ENCODE data around the gene RNF222.
A peak's percentile ranks its signal among the peaks of the same experiment; 100 is the strongest.
"Not testable (repeated sequence)": the region's sequence is repeated elsewhere in the genome, so short reads cannot be mapped to it uniquely, and the experiment has no call there.

RNF222 gene

DNA sequence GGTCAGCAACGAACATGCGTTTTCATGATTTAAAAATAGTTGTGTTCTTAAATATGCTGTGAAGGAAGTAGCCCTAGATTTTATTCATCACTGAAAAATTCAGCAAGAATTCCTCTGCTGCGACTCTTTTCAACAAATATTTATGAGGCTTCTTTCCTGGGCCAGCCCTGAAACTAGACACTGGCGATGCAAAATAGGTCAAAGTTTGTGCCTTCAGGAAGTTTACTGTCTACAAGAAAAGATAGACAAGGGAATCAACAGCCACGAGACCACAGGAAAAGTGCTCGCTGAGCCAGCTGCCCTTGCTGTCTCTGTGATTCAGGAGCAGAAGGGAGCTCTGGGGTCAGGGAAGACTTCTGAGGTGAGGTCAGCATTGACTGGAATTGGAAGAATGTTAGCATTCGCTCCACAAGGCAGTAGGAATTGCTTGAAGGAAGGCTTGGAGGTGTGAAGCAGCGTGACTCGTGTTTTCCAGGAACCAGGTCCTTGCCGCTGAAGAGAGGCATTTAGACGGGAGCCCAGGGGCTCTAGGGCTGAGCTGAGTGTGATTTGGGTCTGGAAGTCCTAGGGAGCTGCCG, 12.7 kb downstream of the RNF222 start:
- peak overlapping the region; percentile 88 for H3K27ac ChIP-seq
- ChIA-PET POLR2A (ENCODE audit: low non-redundant PET) (interaction anchor here (1.5 kb wide), 1 partner anchor 51 kb away, joined by 5 read pairs; the partner anchor contains the start of gene NDEL1), CTCF (no interaction called here)
- TF ChIP-seq, protein P1, sequence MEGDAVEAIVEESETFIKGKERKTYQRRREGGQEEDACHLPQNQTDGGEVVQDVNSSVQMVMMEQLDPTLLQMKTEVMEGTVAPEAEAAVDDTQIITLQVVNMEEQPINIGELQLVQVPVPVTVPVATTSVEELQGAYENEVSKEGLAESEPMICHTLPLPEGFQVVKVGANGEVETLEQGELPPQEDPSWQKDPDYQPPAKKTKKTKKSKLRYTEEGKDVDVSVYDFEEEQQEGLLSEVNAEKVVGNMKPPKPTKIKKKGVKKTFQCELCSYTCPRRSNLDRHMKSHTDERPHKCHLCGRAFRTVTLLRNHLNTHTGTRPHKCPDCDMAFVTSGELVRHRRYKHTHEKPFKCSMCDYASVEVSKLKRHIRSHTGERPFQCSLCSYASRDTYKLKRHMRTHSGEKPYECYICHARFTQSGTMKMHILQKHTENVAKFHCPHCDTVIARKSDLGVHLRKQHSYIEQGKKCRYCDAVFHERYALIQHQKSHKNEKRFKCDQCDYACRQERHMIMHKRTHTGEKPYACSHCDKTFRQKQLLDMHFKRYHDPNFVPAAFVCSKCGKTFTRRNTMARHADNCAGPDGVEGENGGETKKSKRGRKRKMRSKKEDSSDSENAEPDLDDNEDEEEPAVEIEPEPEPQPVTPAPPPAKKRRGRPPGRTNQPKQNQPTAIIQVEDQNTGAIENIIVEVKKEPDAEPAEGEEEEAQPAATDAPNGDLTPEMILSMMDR (conservative IDR thresholded peaks at IDR 0.05; ENCODE audit: low read depth), result no peak
- peak; percentile 44 for DNase-seq (ENCODE audit: low spot score)

DNA sequence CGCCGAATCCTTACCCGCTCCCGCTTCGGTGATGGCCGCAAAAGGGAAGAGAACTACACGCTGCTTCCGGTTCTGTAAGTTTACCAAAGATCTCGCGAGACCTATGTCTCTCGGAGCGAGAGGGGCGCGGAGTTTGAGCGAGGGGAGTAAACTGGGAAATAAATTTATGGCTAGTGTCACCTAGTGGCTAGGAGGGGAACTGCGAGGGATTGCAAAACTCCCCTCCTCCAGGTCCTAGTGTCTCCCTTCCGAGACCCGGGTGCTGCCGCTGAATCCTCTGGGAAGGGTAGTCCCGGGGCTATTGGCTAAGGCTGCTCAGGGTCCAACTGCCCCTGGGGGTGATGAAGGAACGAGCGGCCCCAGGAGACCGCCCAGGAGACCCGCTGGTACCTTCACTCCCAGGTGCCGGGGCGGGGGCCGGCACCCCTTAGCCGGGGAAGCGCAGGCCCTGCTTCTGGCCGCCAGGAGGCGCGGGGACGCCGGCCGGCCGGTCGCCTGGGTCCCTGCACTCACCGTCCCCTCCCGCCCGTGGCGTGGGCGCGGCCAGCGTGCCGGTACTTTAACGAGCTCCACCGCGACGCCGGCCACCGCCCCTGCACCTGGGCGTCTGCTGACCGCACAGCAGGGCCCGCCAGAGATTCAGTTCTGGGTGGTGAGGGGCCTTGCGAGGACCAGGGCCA, 14.3 kb downstream of the RNF222 start, which contains the start of gene RPL26:
RPL26 (minus strand) TSS at position 51 of the 680 bp plus-strand sequence. CDS start 883 bp downstream, outside the sequence.
- POLR2A ChIA-PET (ENCODE audit: low non-redundant PET), result interaction anchor here (0.6 to 1.5 kb wide), 8 partner anchors 23 to 668 kb away, joined by 3 to 10 read pairs (median 3); partner anchors contain the start of gene NDEL1
- H3K27ac ChIP-seq, result peak within 1 kb of the TSS; percentile 88
- peak; percentile 95 for DNase-seq (ENCODE audit: low spot score)
- CTCF ChIA-PET, result interaction anchor here (0.6 to 1.2 kb wide), 9 partner anchors 14 to 403 kb away, joined by 3 to 4 read pairs (median 3); partner anchors contain the start of gene RNF222
- TF ChIP-seq, protein P1 (conservative IDR thresholded peaks at IDR 0.05; ENCODE audit: low read depth), result peak; percentile 99

DNA sequence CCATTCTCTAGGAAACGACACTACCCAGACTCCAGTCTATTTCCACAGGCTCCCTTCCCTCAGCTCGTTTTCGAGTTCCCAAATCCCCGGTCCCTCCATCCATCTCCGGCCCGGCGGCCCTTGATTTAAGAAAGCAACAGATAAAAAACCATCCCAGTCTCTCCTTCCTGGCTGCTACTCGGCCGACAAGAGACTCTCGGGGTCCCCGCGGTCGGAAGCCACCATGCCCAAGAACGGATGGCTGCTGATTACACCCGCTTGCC, 14.8 kb downstream of the RNF222 start:
- TF ChIP-seq, protein P1 (conservative IDR thresholded peaks at IDR 0.05; ENCODE audit: low read depth), result no peak
- ChIA-PET CTCF (interaction anchor here (0.6 kb wide), 2 partner anchors 9 to 1337 kb away, joined by 3 to 6 read pairs; no protein-coding TSS in a partner anchor), POLR2A (ENCODE audit: low non-redundant PET) (no interaction called here)
- no peak for DNase-seq (ENCODE audit: low spot score)
- peak overlapping the region; percentile 88 for H3K27ac ChIP-seq

DNA sequence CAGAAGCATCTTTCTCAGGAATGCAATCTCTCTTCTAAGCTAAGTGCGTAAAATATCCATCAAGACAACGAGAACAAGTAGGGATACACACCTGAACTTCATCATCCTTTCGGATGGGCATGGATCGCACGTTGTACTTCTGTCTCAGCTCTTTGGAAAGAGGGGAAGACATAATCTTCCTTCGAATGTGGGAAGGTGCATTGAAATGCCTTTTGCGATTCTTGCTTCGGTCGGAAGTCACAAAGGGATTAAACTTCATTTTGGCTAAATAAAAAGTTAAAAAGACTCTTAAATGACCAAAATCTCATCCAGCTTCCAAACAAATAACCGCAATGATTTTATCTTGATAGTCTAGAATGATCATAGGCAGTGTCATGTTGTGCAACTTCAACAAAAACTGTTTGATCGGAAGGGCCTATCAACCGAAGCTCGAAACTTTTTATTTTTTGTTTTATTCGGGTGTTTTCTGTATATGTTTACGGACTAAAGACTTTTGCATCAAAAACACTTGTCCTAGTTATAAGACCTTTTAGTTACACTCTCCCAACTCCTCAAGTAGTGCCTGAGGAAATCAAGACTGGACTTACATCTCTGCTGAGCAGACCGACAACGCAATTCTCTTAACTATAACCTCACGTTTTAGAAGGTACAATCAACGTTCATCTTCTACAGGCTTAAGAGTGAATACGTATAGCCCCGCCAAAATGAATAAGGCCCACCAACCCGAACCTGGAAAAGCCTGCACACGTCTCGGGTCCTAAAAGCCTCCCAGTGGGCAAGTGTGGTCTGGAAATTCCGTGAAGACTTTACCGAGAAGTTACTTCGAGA, 15.4 kb downstream of the RNF222 start:
- TF ChIP-seq, protein P1 (conservative IDR thresholded peaks at IDR 0.05; ENCODE audit: low read depth), result no peak
- POLR2A ChIA-PET (ENCODE audit: low non-redundant PET), result no interaction called here
- H3K27ac ChIP-seq, result peak overlapping the region; percentile 88
- DNase-seq (ENCODE audit: low spot score), result no peak
- CTCF ChIA-PET, result interaction anchor here (0.6 kb wide), 2 partner anchors 9 to 1338 kb away, joined by 3 to 6 read pairs; no protein-coding TSS in a partner anchor

DNA sequence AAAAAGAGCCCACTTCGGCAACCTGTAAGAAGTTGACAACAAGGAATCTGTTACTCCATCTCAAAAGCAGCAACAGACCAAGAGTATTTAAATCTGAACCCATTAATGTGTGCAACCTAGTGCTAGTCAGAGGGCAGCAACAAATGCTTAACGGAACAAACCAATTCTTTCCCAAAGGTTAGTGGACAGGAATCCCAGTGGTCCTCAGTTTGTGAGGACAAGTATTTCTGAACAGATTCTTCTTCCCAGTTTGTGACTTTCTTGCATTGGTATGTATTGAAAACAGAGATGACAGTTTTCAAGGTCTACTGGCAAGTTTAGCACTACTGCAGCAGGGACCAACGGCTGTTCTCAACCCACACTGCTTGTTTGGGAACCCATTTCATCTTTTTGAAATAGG, 17.6 kb downstream of the RNF222 start:
- CTCF ChIA-PET, result interaction anchor here (0.7 kb wide), 1 partner anchor 79 kb away, joined by 3 read pairs; no protein-coding TSS in a partner anchor
- TF ChIP-seq, protein P1 (conservative IDR thresholded peaks at IDR 0.05; ENCODE audit: low read depth), result no peak
- no peak for DNase-seq (ENCODE audit: low spot score)
- no peak overlapping the region for H3K27ac ChIP-seq
- POLR2A ChIA-PET (ENCODE audit: low non-redundant PET), result no interaction called here

DNA sequence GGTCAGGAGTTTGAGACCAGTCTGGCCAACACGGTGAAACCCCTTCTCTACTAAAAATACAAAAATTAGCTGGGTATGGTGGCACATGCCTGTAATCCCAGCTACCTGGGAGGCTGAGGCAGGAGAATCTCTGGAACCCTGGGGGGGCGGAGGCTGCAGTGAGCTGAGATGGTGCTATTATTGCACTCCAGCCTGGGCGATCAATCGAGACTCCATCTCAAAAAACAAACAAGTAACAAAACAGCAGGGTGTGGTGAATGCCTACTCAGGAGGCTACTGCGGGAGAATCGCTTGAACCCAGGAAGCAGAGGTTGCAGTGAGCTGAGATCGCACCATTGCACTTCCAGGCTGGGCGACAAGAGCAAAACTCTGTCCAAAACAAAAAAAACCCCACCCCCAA, 19.5 kb downstream of the RNF222 start:
- CTCF ChIA-PET; POLR2A ChIA-PET (ENCODE audit: low non-redundant PET); DNase-seq (ENCODE audit: low spot score): not testable (repeated sequence)
- H3K27ac ChIP-seq, result peak overlapping the region; percentile 72

Measured in RWPE1 (cell line).